Kidney (tissue), 14 donors: ENCODE measurements around the gene SMAD6. TPM values are rescaled to one million over a fixed set of nuclear protein-coding genes. Genes with fewer than 3 reads are reported as not detected.

Experiments
- DNase-seq, 5 donors: peaks; one replicate each; pipeline ENCODE4 v3.0.0-alpha.2; 2013 to 2020
- FAIRE-seq: peaks from 2 replicates; lab custom pipeline; 2012; peaks lifted over from hg19 to GRCh38; lab: Jason Lieb, UNC
- H3K27ac ChIP-seq, 2 donors: one replicate each; pipeline ENCODE4 v1.7.0; 2013; ENCODE audit warnings: low read depth in 2 of 2, low read length in 2 of 2, inconsistent platforms in 1 of 2
- H3K27me3 ChIP-seq: one replicate; pipeline ENCODE4 v1.7.1; 2013; ENCODE audit warnings: low read length, inconsistent platforms; ENCODE audit not compliant: control insufficient read depth, insufficient read depth
- H3K36me3 ChIP-seq, 3 donors: one replicate each; pipeline versions ENCODE4 v1.7.0 to v1.7.1; 2013; ENCODE audit warnings: low read length in 3 of 3, control low read depth in 1 of 3, inconsistent platforms in 1 of 3; ENCODE audit not compliant: insufficient read depth in 3 of 3, control insufficient read depth in 2 of 3
- H3K4me1 ChIP-seq, 3 donors: one replicate each; pipeline versions ENCODE4 v1.7.0 to v1.7.1; 2013; ENCODE audit warnings: low read length in 3 of 3, inconsistent platforms in 1 of 3, low read depth in 1 of 3; ENCODE audit not compliant: control insufficient read depth in 2 of 3, insufficient read depth in 2 of 3
- H3K4me3 ChIP-seq, 3 donors: one replicate each; pipeline versions ENCODE4 v1.7.0 to v1.8.1; 2013; ENCODE audit warnings: low read length in 3 of 3, control low read depth in 1 of 3, inconsistent platforms in 1 of 3
- H3K9ac ChIP-seq, 3 donors: one replicate each; pipeline versions ENCODE4 v1.7.0 to v1.7.1; 2013; ENCODE audit warnings: low read length in 3 of 3, control low read depth in 1 of 3, inconsistent platforms in 1 of 3
- H3K9me3 ChIP-seq, 3 donors: one replicate each; pipeline versions ENCODE4 v1.7.0 to v1.7.1; 2013; ENCODE audit warnings: low read length in 3 of 3, control low read depth in 1 of 3, inconsistent platforms in 1 of 3; ENCODE audit not compliant: control insufficient read depth in 2 of 3, insufficient read depth in 1 of 3
- intact Hi-C: fragments of 100-400 bp; cut with DNase I; formaldehyde crosslinking; loops from one replicate; pipeline ENCODE4 v1.11.1; 2022
- polyA plus RNA-seq: library from polyadenylated mRNA; stranded (reverse); fragments of 350-450 nt; fragmentation: Illumina TruSeq; extraction: RNeasy Lipid Tissue Mini Kit (QIAGEN cat#74804); gene quantifications from one replicate; pipeline ENCODE4 v1.2.3, GENCODE V29; 2014; ENCODE audit warnings: low read depth, low replicate concordance; ENCODE audit not compliant: insufficient read depth
- total RNA-seq: library from RNA; stranded (reverse); fragmentation: NEBNext Ultra II Directional; extraction: Animal tissue kit (Norgen Biotek cat#: 25700); gene quantifications from one replicate; pipeline ENCODE4 v1.2.1, GENCODE V29; 2021
- TF ChIP-seq, protein P1 (sequence below): IDR thresholded peaks from 3 replicates; pipeline ENCODE4 v1.5.1; 2012; ENCODE audit warnings: mild to moderate bottlenecking, moderate library complexity, borderline replicate concordance; ENCODE audit not compliant: insufficient read depth; ENCODE audit errors: extremely low read depth
- donor health status: control.
- donor health status: control.
- donor health status: control.
- donor health status: control.
- donor health status: control.
- donor health status: DM: yes; HTN: yes; CAD: no.
- donor health status: Normal renal cell carcinoma (clear cell type).

SMAD6 gene
- total and polyA plus RNA-seq, 2 donors from 2014 or later, result 15.4 to 23.0 TPM

DNA sequence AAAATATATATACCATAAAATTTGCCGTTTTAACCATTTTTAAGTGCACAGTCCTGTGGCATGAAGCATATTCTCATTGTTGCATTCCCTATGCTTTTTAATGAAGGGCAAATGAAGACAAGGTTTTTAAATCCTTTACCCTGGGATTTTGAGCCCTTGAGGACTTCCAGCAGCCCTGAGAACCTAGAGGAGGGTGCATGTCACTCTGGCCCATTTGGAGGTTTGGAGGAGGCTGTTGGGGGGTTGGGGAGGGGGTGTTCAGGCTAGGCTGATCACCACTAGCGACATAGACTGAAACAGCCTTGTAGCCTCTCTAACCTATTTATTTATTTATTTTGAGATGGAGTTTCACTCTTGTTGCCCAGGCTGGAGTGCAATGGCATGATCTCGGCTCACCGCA, 86.0 kb downstream of the SMAD6 start:
- DNase-seq (peak in 1 of 5 donors; percentile 9), FAIRE-seq (no peak)
- TF ChIP-seq, protein P1, sequence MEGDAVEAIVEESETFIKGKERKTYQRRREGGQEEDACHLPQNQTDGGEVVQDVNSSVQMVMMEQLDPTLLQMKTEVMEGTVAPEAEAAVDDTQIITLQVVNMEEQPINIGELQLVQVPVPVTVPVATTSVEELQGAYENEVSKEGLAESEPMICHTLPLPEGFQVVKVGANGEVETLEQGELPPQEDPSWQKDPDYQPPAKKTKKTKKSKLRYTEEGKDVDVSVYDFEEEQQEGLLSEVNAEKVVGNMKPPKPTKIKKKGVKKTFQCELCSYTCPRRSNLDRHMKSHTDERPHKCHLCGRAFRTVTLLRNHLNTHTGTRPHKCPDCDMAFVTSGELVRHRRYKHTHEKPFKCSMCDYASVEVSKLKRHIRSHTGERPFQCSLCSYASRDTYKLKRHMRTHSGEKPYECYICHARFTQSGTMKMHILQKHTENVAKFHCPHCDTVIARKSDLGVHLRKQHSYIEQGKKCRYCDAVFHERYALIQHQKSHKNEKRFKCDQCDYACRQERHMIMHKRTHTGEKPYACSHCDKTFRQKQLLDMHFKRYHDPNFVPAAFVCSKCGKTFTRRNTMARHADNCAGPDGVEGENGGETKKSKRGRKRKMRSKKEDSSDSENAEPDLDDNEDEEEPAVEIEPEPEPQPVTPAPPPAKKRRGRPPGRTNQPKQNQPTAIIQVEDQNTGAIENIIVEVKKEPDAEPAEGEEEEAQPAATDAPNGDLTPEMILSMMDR, result no peak
- intact Hi-C loops, result no loop called here
- H3K4me3 ChIP-seq, result no peak overlapping the region
- H3K9me3 ChIP-seq, result no peaks in the 10 kb centered on the region
- H3K36me3 ChIP-seq, result peaks cover 0 to 8% (median 0%) of the 10 kb centered on the region in 3 donors
- no peak overlapping the region for H3K9ac ChIP-seq
- H3K27me3 ChIP-seq, result no peaks in the 10 kb centered on the region
- H3K27ac ChIP-seq, result no peak overlapping the region
- peaks cover 0 to 3% (median 2%) of the 10 kb centered on the region in 3 donors for H3K4me1 ChIP-seq

DNA sequence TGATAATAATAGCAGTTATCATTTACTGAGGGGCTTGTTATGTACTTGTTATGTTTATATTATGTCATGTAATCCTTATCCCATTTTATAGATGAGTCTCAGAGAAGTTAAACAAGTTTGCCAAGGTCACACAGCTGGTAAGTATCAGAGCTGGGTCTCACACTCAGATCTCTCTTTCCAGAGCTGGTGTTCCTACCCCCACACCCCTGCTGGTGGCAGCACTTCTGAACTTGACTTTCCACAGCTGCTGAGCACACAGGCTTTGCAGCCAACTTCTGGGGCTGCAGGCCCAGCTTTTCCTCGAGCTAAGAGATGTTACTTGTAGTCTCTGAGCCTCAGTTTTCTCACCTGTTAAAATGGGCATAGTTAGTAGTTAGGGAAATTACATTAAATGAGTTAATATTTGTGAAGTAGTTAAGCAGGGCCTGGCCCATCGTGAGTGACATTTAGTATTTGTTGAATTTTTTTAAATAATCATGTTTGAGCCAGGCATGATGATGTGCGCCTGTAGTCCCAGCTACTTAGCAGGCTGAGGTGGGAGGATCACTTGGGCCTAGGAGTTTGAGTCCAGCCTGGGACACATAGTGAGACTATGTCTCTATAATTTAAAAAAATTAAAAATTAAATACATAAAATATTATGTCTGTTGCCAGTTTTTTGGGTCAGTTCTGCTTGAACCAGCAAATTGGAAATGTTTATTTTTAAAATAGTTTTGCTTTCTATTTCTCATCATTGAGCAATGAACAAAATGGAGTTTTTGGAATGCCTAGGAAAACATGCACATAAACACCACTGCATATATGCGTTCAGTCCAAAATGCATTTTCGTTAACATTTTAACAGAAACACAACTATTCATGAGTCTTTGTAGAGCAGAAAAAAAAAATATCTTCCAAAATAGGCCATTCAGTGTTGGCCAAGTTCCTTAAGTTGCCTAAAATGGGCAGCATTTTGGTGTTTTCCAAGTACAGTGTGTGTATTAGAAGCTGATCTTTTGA, 87.3 kb downstream of the SMAD6 start:
- no peak for FAIRE-seq
- intact Hi-C loops, result loop anchor here (10.0 kb wide), 1 partner anchor 55 kb away; no protein-coding TSS in a partner anchor
- no peaks in the 10 kb centered on the region for H3K36me3 ChIP-seq
- TF ChIP-seq, protein P1, result peak; percentile 38
- no peaks in the 10 kb centered on the region for H3K27me3 ChIP-seq
- peak in 4 of 5 donors; percentile 50 to 84 (median 73) for DNase-seq
- H3K27ac ChIP-seq, result no peak overlapping the region
- H3K9me3 ChIP-seq, result no peaks in the 10 kb centered on the region
- H3K4me1 ChIP-seq, result peaks cover 0 to 3% (median 2%) of the 10 kb centered on the region in 3 donors
- no peak overlapping the region for H3K9ac ChIP-seq
- H3K4me3 ChIP-seq, result no peak overlapping the region

DNA sequence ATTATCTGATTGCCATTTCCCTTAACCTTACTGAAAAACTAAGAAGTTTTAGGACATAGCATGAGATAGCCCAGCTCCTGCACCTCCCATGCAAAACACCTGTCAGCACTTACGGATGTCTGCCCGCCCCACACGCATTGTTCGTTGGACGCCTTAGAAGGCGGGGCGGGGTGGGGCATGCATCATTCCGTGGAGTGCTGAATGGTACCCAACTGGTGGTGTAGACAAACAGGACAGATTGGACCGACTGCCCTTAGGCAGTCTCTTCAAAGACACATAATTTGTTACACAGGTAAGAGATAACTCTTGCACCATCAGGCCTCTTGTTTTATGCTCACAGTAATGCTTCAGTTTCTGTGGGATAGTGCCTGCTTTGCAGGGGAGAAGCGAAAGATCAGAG, 93.8 kb downstream of the SMAD6 start:
- intact Hi-C loops, result loop anchor here (10.0 kb wide), 1 partner anchor 49 kb away; no protein-coding TSS in a partner anchor
- Histone ChIP-seq H3K4me1 (no peaks in the 10 kb centered on the region), H3K4me3 (no peak overlapping the region), H3K27ac (no peak overlapping the region), H3K27me3 (no peaks in the 10 kb centered on the region), H3K9me3 (no peaks in the 10 kb centered on the region), H3K36me3 (no peaks in the 10 kb centered on the region), H3K9ac (no peak overlapping the region)
- TF ChIP-seq, protein P1, result no peak
- FAIRE-seq, result no peak
- no peak for DNase-seq
